ENCODE measurements around the gene DUSP10. TPM values are rescaled to one million over a fixed set of nuclear protein-coding genes. Genes with fewer than 3 reads are reported as not detected.

DUSP10 gene
- total RNA-seq, 2 experiments from 2014 or later: 10.8 to 12.9 TPM

- peaks cover 63% of the 10 kb centered on the region for H3K36me3 Mint-ChIP-seq (ENCODE audit: low read depth)
- H3K27me3 Mint-ChIP-seq: no peaks in the 10 kb centered on the region
- peak overlapping the region; percentile 81 for H3K27ac Mint-ChIP-seq
- intact Hi-C loops (cut with micrococcal nuclease): loop anchor here (2.0 kb wide), 1 partner anchor 15 kb away; no protein-coding TSS in a partner anchor
- no peak for TF ChIP-seq CTCF (IDR thresholded peaks at IDR 0.05)
- H3K4me3 Mint-ChIP-seq: no peak overlapping the region
- peaks cover 22% of the 10 kb centered on the region for H3K9me3 Mint-ChIP-seq
- ChIA-PET CTCF (interaction anchor here (1.0 kb wide), 1 partner anchor 14 kb away, joined by 3 read pairs; the partner anchor contains the start of gene DUSP10), POLR2A (interaction anchor here (0.6 to 2.2 kb wide), 5 partner anchors 8 to 72 kb away, joined by 3 to 12 read pairs (median 4); partner anchors contain the start of gene DUSP10)
- peak; percentile 52 for ATAC-seq
- DNase-seq: no peak
- H3K4me1 Mint-ChIP-seq (ENCODE audit: low read depth): peaks cover 77% of the 10 kb centered on the region
Measured at GRCh38 chr1:221727146-221728036, 14.5 kb downstream of the DUSP10 start.

- Mint-ChIP-seq H3K4me3 (peak overlapping the region; percentile 61), H3K4me1 (ENCODE audit: low read depth) (peaks cover 77% of the 10 kb centered on the region), H3K27ac (peak overlapping the region; percentile 99), H3K36me3 (ENCODE audit: low read depth) (peaks cover 66% of the 10 kb centered on the region), H3K9me3 (peaks cover 24% of the 10 kb centered on the region), H3K27me3 (no peaks in the 10 kb centered on the region)
- intact Hi-C loops (cut with micrococcal nuclease): loop anchor here (2.0 kb wide), 1 partner anchor 13 kb away; no protein-coding TSS in a partner anchor
- POLR2A ChIA-PET: interaction anchor here (1.1 to 1.8 kb wide), 3 partner anchors 11 to 16 kb away, joined by 4 to 10 read pairs (median 5); partner anchors contain the start of gene DUSP10
- ATAC-seq (peak; percentile 78), DNase-seq (no peak)
- CTCF ChIA-PET: interaction anchor here (1.3 to 1.9 kb wide), 3 partner anchors 11 to 18 kb away, joined by 3 to 8 read pairs (median 6); partner anchors contain the start of gene DUSP10
- no peak for TF ChIP-seq CTCF (IDR thresholded peaks at IDR 0.05)
Measured at GRCh38 chr1:221725735-221726672, 15.9 kb downstream of the DUSP10 start.

GRCh38 chr1:221724931-221725605 is 16.8 kb downstream of the DUSP10 start:
- Mint-ChIP-seq H3K9me3 (peaks cover 24% of the 10 kb centered on the region), H3K27me3 (no peaks in the 10 kb centered on the region), H3K4me3 (no peak overlapping the region), H3K27ac (peak overlapping the region; percentile 99), H3K4me1 (ENCODE audit: low read depth) (peaks cover 75% of the 10 kb centered on the region), H3K36me3 (ENCODE audit: low read depth) (peaks cover 66% of the 10 kb centered on the region)
- ATAC-seq (no peak), DNase-seq (no peak)
- POLR2A ChIA-PET: interaction anchor here (1.2 to 1.8 kb wide), 3 partner anchors 12 to 21 kb away, joined by 3 to 10 read pairs (median 4); partner anchors contain the start of gene DUSP10
- CTCF ChIA-PET: interaction anchor here (1.3 to 1.9 kb wide), 3 partner anchors 10 to 17 kb away, joined by 3 to 8 read pairs (median 6); partner anchors contain the start of gene DUSP10
- intact Hi-C loops (cut with micrococcal nuclease): no loop called here
- no peak for TF ChIP-seq CTCF (IDR thresholded peaks at IDR 0.05)

GRCh38 chr1:221723848-221724236 is 18.0 kb downstream of the DUSP10 start:
- H3K4me3 Mint-ChIP-seq: no peak overlapping the region
- H3K27ac Mint-ChIP-seq: no peak overlapping the region
- ATAC-seq (no peak), DNase-seq (no peak)
- peaks cover 24% of the 10 kb centered on the region for H3K9me3 Mint-ChIP-seq
- peaks cover 63% of the 10 kb centered on the region for H3K36me3 Mint-ChIP-seq (ENCODE audit: low read depth)
- ChIA-PET POLR2A (interaction anchor here (1.6 kb wide), 1 partner anchor 17 kb away, joined by 4 read pairs; no protein-coding TSS in a partner anchor), CTCF (interaction anchor here (1.7 kb wide), 1 partner anchor 11 kb away, joined by 6 read pairs; no protein-coding TSS in a partner anchor)
- H3K4me1 Mint-ChIP-seq (ENCODE audit: low read depth): peaks cover 63% of the 10 kb centered on the region
- H3K27me3 Mint-ChIP-seq: no peaks in the 10 kb centered on the region
- TF ChIP-seq CTCF (IDR thresholded peaks at IDR 0.05): no peak
- intact Hi-C loops (cut with micrococcal nuclease): no loop called here
